A673 (cell line): ENCODE results near the gene TDP1. TPM values are rescaled to one million over a fixed set of nuclear protein-coding genes. Genes with fewer than 3 reads are reported as not detected.

ENCODE experiments used
- BruUV-seq: library from RNA; stranded (reverse); fragments of 400-500 nt; replicated peaks from 2 replicates; lab custom pipeline; 2021; lab: Mats Ljungman, UMichigan
- CTCF ChIA-PET: fragments of 300-600 bp; sonication (Branson Sonifier 250); formaldehyde crosslinking; loops from one replicate; lab custom pipeline; 2022; ENCODE audit warnings: antibody characterized with exemption; lab: Charles Lee
- POLR2A ChIA-PET: fragments of 300-600 bp; sonication (Branson Sonifier 250); formaldehyde crosslinking; loops from one replicate; lab custom pipeline; 2022; ENCODE audit warnings: antibody characterized with exemption; ENCODE audit not compliant: low non-redundant PET; lab: Charles Lee
- DNase-seq: peaks from one replicate; pipeline ENCODE4 v3.0.0-alpha.2; 2015; ENCODE audit warnings: low spot score
- H3K27ac ChIP-seq: fragments of 200-600 bp; sonication (generic); 2 replicates; pipeline ENCODE4 v1.5.1; 2016; ENCODE audit warnings: mixed run types, low read depth, mild to moderate bottlenecking, mixed read lengths, antibody characterized with exemption, low read length; ENCODE audit not compliant: poor library complexity, severe bottlenecking
- H3K27me3 ChIP-seq: fragments of 200-600 bp; sonication (generic); replicated peaks from 2 replicates; pipeline ENCODE4 v1.6.1; 2017; ENCODE audit warnings: mixed run types, low read depth, mild to moderate bottlenecking, mixed read lengths, antibody characterized with exemption, low read length; ENCODE audit not compliant: insufficient read depth, poor library complexity
- H3K36me3 ChIP-seq: fragments of 200-600 bp; sonication (generic); 2 replicates; pipeline ENCODE4 v1.6.1; 2016; ENCODE audit warnings: mixed run types, mild to moderate bottlenecking, mixed read lengths, antibody characterized with exemption, low read length; ENCODE audit not compliant: insufficient read depth, poor library complexity, severe bottlenecking
- H3K4me1 ChIP-seq: fragments of 200-600 bp; sonication (generic); 2 replicates; pipeline ENCODE4 v1.6.1; 2017; ENCODE audit warnings: mixed run types, mild to moderate bottlenecking, mixed read lengths, antibody characterized with exemption, low read length; ENCODE audit not compliant: insufficient read depth, poor library complexity, severe bottlenecking
- H3K4me3 ChIP-seq: fragments of 200-600 bp; sonication (generic); 2 replicates; pipeline ENCODE4 v1.5.1; 2016; ENCODE audit warnings: low read depth, mixed run types, mild to moderate bottlenecking, mixed read lengths, low read length; ENCODE audit not compliant: poor library complexity, severe bottlenecking
- H3K9me3 ChIP-seq: fragments of 200-600 bp; sonication (generic); 2 replicates; pipeline ENCODE4 v1.6.1; 2016; ENCODE audit warnings: mixed run types, low read depth, mild to moderate bottlenecking, mixed read lengths, antibody characterized with exemption, low read length; ENCODE audit not compliant: poor library complexity, severe bottlenecking
- CTCF ChIP-seq: fragments of 300-800, 200-600 bp; sonication (generic); conservative IDR thresholded peaks from 2 replicates; pipeline ENCODE4 v1.5.1; 2017; ENCODE audit warnings: low read depth, mild to moderate bottlenecking, antibody characterized with exemption, low read length, moderate library complexity, mixed read lengths
- EZH2 ChIP-seq: fragments of 200-600 bp; sonication (generic); IDR thresholded peaks from 2 replicates; pipeline ENCODE4 v1.6.1; 2017; ENCODE audit warnings: borderline replicate concordance, low read depth, mild to moderate bottlenecking, mixed read lengths, antibody characterized with exemption, low read length; ENCODE audit not compliant: poor library complexity, severe bottlenecking
- intact Hi-C: fragments of 100-400 bp; cut with micrococcal nuclease; formaldehyde crosslinking; loops from one replicate; pipeline ENCODE4 v1.10.0; 2022; ENCODE audit not compliant: unreplicated experiment
- total RNA-seq: library from RNA; stranded (reverse); gene quantifications from 2 replicates; pipeline ENCODE4 v1.2.3, GENCODE V29; 2021

TDP1 gene
- total RNA-seq, 1 experiment from 2014 or later, result 45.6 TPM

DNA sequence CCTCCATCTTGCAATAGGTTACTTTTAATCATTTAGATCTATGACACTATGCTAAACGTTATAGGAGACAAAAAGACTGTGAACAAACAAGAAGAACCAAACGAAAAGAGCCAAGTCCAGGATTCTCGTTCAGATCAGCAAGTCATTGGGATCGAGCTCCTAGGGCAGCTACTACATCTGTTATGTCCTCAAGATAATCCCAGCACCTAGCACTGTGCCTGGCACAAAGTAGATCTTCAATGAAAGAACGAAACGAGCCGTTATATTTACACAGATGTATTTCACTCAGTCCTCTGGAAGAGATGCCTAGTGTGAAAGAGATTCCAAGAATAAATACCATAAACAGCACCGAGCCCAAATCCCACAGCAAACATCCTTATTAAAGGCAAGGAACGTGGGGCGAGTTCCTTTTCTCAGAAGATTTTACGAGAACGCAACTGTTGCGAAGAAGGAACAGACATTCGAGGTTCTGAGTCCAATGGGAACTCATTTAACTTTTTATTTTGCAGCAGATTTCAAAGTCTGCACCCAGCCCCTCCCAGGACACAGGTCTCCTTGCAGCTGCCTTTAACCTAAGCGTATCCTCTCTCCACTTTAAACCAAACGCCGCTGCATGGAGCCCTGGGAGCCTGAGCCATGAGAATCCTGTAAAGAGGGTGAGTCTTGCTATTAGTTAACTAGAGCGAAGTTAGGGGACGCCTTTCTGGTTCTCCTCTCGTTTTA is 544 bp upstream of the TDP1 start:
- CTCF ChIA-PET, result interaction anchor here (1.0 to 2.4 kb wide), 3 partner anchors 16 to 18 kb away, joined by 5 to 8 read pairs (median 7); no protein-coding TSS in a partner anchor
- H3K4me3 ChIP-seq, result peak overlapping the region; percentile 95
- peaks cover 12% of the 10 kb centered on the region for H3K4me1 ChIP-seq
- intact Hi-C loops, result no loop called here
- no peak for DNase-seq
- POLR2A ChIA-PET, result no interaction called here
- peak overlapping the region; percentile 90 for H3K27ac ChIP-seq
- H3K9me3 ChIP-seq, result no peaks in the 10 kb centered on the region
- H3K36me3 ChIP-seq, result peaks cover 13% of the 10 kb centered on the region
- TF ChIP-seq CTCF (no peak), EZH2 (no peak)
- no TSS peak for BruUV-seq
- no peaks in the 10 kb centered on the region for H3K27me3 ChIP-seq

DNA sequence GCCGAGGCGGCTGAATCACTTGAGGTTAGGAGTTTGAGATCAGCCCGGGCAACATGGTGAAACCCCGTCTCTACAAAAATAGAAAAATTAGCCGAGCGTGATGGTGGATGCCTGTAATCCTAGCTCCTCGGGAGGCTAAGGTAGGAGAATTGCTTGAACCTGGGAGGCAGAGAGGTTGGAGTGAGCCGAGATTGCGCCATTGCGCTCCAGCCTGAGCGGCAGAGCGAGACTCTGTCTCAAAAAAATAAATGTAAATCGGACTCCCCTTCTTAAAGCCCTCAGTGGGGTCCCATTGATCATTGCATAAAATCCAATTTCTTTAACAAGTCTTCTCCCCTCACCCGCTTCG is 908 bp downstream of the TDP1 start:
- BruUV-seq, result no TSS peak
- intact Hi-C loops, result no loop called here
- ChIA-PET CTCF (interaction anchor here (1.3 kb wide), 1 partner anchor 17 kb away, joined by 7 read pairs; no protein-coding TSS in a partner anchor), POLR2A (no interaction called here)
- Histone ChIP-seq H3K27ac (peak overlapping the region; percentile 90), H3K36me3 (peaks cover 13% of the 10 kb centered on the region), H3K27me3 (no peaks in the 10 kb centered on the region), H3K9me3 (no peaks in the 10 kb centered on the region), H3K4me1 (peaks cover 12% of the 10 kb centered on the region), H3K4me3 (peak overlapping the region; percentile 95)
- TF ChIP-seq CTCF, result no peak
- TF ChIP-seq EZH2, result no peak
- DNase-seq, result no peak

GRCh38 chr14:89957376-89957775 is 1.6 kb downstream of the TDP1 start:
- POLR2A ChIA-PET, result no interaction called here
- peaks cover 12% of the 10 kb centered on the region for H3K4me1 ChIP-seq
- no peaks in the 10 kb centered on the region for H3K27me3 ChIP-seq
- BruUV-seq, result TSS peak; percentile 53
- no peaks in the 10 kb centered on the region for H3K9me3 ChIP-seq
- peaks cover 13% of the 10 kb centered on the region for H3K36me3 ChIP-seq
- CTCF ChIA-PET, result no interaction called here
- no peak for DNase-seq
- H3K4me3 ChIP-seq, result peak overlapping the region; percentile 95
- intact Hi-C loops, result no loop called here
- TF ChIP-seq EZH2 (no peak), CTCF (no peak)
- H3K27ac ChIP-seq, result no peak overlapping the region
